Neural cell (in vitro differentiated cells): Measurements from ENCODE around the gene AFF1. TPM values are rescaled to one million over a fixed set of nuclear protein-coding genes. Genes with fewer than 3 reads are reported as not detected.

Experiments
- H2AFZ ChIP-seq: fragments of 200-600, 300-800 bp; sonication (generic), shearing (Covaris generic); 2 replicates; pipeline ENCODE4 v1.6.0; 2014; ENCODE audit warnings: low read depth, mild to moderate bottlenecking, antibody characterized with exemption, low read length, moderate library complexity
- H3F3A ChIP-seq: fragments of 200-600 bp; shearing (Covaris generic); 2 replicates; pipeline ENCODE4 v1.6.1; 2016; ENCODE audit warnings: mild to moderate bottlenecking, moderate library complexity, mixed read lengths, antibody characterized with exemption, low read length; ENCODE audit not compliant: insufficient read depth, poor library complexity, severe bottlenecking
- H3K27ac ChIP-seq: fragments of 200-600, 300-800 bp; sonication (generic), shearing (Covaris generic); 2 replicates; pipeline ENCODE4 v1.5.1; 2014; ENCODE audit warnings: mild to moderate bottlenecking, low read length, moderate library complexity
- H3K27me3 ChIP-seq: fragments of 300-800, 200-600 bp; sonication (generic), shearing (Covaris generic); 2 replicates; pipeline ENCODE4 v1.6.0; 2014; ENCODE audit warnings: mild to moderate bottlenecking, low read depth, low read length, moderate library complexity; ENCODE audit not compliant: insufficient read depth
- H3K36me3 ChIP-seq: fragments of 300-800, 200-600 bp; sonication (generic), shearing (Covaris generic); 2 replicates; pipeline ENCODE4 v1.5.1; 2014; ENCODE audit warnings: mild to moderate bottlenecking, antibody characterized with exemption, low read length, moderate library complexity; ENCODE audit not compliant: insufficient read depth
- H3K4me2 ChIP-seq: fragments of 300-800, 200-600 bp; sonication (generic), shearing (Covaris generic); 2 replicates; pipeline ENCODE4 v1.6.0; 2014; ENCODE audit warnings: mild to moderate bottlenecking, low read length
- H3K4me3 ChIP-seq: fragments of 300-800, 200-600 bp; sonication (generic), shearing (Covaris generic); 2 replicates; pipeline ENCODE4 v1.5.1; 2014; ENCODE audit warnings: mild to moderate bottlenecking, low read length, moderate library complexity
- H3K79me2 ChIP-seq: fragments of 200-600 bp; shearing (Covaris generic); replicated peaks from 2 replicates; pipeline ENCODE4 v1.6.0; 2014; ENCODE audit warnings: mild to moderate bottlenecking, low read length, moderate library complexity; ENCODE audit not compliant: insufficient read depth
- H3K9ac ChIP-seq: fragments of 300-800, 200-600 bp; sonication (generic), shearing (Covaris generic); 2 replicates; pipeline ENCODE4 v1.6.1; 2016; ENCODE audit warnings: mild to moderate bottlenecking, low read length, mixed read lengths
- H3K9me2 ChIP-seq: fragments of 200-600 bp; shearing (Covaris generic); 2 replicates; pipeline ENCODE4 v1.6.1; 2016; ENCODE audit warnings: mild to moderate bottlenecking, low read length, mixed read lengths; ENCODE audit not compliant: insufficient read depth
- H3K9me3 ChIP-seq: fragments of 200-600, 300-800 bp; sonication (generic), shearing (Covaris generic); 2 replicates; pipeline ENCODE4 v1.6.1; 2016; ENCODE audit warnings: mild to moderate bottlenecking, mixed run types, low read length, moderate library complexity, mixed read lengths
- H4K20me1 ChIP-seq: fragments of 200-600 bp; shearing (Covaris generic); 2 replicates; pipeline ENCODE4 v1.6.1; 2016; ENCODE audit warnings: mild to moderate bottlenecking, mixed run types; ENCODE audit not compliant: insufficient read depth
- EP300 ChIP-seq: fragments of 450-650 bp; conservative IDR thresholded peaks from 2 replicates; pipeline ENCODE4 v1.6.1; 2014; ENCODE audit warnings: antibody characterized with exemption, mild to moderate bottlenecking, moderate library complexity; ENCODE audit not compliant: poor library complexity, severe bottlenecking
- EZH2 ChIP-seq: fragments of 200-600, 300-800 bp; shearing (Covaris generic), sonication (generic); IDR thresholded peaks from 2 replicates; pipeline ENCODE4 v1.6.1; 2014; ENCODE audit warnings: antibody characterized with exemption, low read length, borderline replicate concordance, mild to moderate bottlenecking; ENCODE audit not compliant: insufficient read depth, poor library complexity, severe bottlenecking
- MXI1 ChIP-seq: fragments of 450-650 bp; conservative IDR thresholded peaks from 2 replicates; pipeline ENCODE4 v1.6.1; 2014; ENCODE audit warnings: antibody characterized with exemption, mild to moderate bottlenecking; ENCODE audit not compliant: poor library complexity, severe bottlenecking
- POLR2AphosphoS5 ChIP-seq: IDR thresholded peaks from 2 replicates; pipeline ENCODE4 v1.6.1; 2012
- RAD21 ChIP-seq: fragments of 450-650 bp; conservative IDR thresholded peaks from 2 replicates; pipeline ENCODE4 v1.6.1; 2014; ENCODE audit warnings: antibody characterized with exemption, mild to moderate bottlenecking, moderate library complexity
- SMC3 ChIP-seq: fragments of 450-650 bp; conservative IDR thresholded peaks from 2 replicates; pipeline ENCODE4 v1.6.1; 2014; ENCODE audit warnings: antibody characterized with exemption, mild to moderate bottlenecking, moderate library complexity; ENCODE audit not compliant: poor library complexity
- TAF1 ChIP-seq: IDR thresholded peaks from 2 replicates; pipeline ENCODE4 v1.6.1; 2012; ENCODE audit warnings: low read depth
- polyA plus RNA-seq: library from polyadenylated mRNA; depleted of rRNA; stranded (reverse); fragments of >200 nt; gene quantifications from 2 replicates; pipeline ENCODE4 v1.2.3, GENCODE V29; 2014
- TF ChIP-seq, protein P1 (sequence below): fragments of 450-650 bp; IDR thresholded peaks from 2 replicates; pipeline ENCODE4 v1.5.1; 2014; ENCODE audit warnings: antibody characterized with exemption, mild to moderate bottlenecking, moderate library complexity; ENCODE audit not compliant: poor library complexity, severe bottlenecking
- TF ChIP-seq, protein P2 (sequence below): IDR thresholded peaks from 2 replicates; pipeline ENCODE4 v1.6.1; 2012; ENCODE audit warnings: borderline replicate concordance

The AFF1 gene
- polyA plus RNA-seq, 1 donor from 2014 or later: 0.63 TPM

DNA sequence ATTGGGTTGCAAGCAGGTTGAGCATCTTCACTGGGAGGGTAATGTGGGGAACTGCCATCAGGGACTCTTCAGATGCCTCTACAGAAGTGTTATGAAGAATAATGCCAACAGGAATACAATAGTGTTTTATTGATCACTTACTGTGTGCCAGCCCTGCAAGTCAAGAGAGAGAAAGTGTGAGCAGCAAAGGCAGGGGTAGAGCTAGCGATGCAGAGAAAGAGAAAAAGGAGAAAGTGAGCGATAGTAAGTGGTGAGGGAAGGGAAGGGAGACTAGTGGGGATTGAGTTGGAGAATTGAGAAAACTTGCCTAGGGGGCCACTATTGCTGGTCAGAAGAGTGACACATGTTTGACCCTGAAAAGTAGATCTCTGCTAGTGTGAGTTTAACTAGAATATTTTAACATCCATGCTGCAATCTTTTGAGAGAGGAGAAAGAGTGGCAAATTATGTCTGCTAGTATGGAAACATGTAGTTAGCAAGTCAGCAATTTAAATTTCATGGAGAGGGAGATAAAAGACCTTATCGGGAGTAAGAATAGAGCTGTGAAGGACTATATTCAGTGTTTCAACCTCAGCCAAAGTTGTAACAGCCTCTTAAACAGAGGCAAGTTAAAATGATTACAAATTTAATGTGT is 12.2 kb downstream of the AFF1 start:
- no peak overlapping the region for H3K4me3 ChIP-seq
- H3K27ac ChIP-seq: no peak overlapping the region

DNA sequence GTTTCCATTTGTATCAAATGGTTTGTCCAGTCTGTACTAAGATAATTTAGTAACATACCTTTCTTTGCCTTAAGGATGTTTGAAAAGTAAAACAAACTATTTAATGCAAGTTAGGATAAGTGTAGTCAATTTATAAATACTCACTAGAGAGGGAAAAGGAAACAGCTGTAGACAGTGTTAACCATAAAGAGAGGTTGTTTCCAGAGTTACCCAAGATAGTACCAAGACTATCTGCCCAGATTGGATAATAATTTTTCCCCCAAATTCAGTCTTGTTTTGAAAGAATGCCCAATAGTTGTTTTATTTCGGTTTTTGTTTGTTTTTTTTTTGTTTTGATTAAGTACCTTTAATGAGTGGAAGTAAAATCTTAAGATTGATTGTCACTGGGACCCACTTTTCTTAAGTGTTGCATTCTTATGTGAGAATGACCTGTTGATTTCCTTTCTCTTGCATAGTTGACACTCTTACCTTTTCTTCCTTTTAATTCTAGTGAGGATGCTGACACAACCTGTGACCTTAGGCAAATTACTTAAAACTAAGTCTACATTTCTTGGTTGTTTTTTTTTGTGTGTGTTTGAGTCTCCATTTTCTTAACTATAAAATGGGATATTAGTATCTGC is 12.8 kb downstream of the AFF1 start:
- H3K36me3 ChIP-seq: no peaks in the 10 kb centered on the region
- no peak overlapping the region for H3K9ac ChIP-seq
- no peak overlapping the region for H2AFZ ChIP-seq
- H3K9me3 ChIP-seq: no peaks in the 10 kb centered on the region
- H3K79me2 ChIP-seq: no peaks in the 10 kb centered on the region
- H3F3A ChIP-seq: no peaks in the 10 kb centered on the region
- no peak overlapping the region for H3K4me2 ChIP-seq
- no peak overlapping the region for H3K4me3 ChIP-seq
- no peaks in the 10 kb centered on the region for H3K9me2 ChIP-seq
- TF ChIP-seq, protein P1, sequence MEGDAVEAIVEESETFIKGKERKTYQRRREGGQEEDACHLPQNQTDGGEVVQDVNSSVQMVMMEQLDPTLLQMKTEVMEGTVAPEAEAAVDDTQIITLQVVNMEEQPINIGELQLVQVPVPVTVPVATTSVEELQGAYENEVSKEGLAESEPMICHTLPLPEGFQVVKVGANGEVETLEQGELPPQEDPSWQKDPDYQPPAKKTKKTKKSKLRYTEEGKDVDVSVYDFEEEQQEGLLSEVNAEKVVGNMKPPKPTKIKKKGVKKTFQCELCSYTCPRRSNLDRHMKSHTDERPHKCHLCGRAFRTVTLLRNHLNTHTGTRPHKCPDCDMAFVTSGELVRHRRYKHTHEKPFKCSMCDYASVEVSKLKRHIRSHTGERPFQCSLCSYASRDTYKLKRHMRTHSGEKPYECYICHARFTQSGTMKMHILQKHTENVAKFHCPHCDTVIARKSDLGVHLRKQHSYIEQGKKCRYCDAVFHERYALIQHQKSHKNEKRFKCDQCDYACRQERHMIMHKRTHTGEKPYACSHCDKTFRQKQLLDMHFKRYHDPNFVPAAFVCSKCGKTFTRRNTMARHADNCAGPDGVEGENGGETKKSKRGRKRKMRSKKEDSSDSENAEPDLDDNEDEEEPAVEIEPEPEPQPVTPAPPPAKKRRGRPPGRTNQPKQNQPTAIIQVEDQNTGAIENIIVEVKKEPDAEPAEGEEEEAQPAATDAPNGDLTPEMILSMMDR: no peak
- TF ChIP-seq EP300 (no peak), SMC3 (no peak), EZH2 (no peak), TAF1 (no peak), RAD21 (no peak), POLR2AphosphoS5 (no peak)
- TF ChIP-seq, protein P2, sequence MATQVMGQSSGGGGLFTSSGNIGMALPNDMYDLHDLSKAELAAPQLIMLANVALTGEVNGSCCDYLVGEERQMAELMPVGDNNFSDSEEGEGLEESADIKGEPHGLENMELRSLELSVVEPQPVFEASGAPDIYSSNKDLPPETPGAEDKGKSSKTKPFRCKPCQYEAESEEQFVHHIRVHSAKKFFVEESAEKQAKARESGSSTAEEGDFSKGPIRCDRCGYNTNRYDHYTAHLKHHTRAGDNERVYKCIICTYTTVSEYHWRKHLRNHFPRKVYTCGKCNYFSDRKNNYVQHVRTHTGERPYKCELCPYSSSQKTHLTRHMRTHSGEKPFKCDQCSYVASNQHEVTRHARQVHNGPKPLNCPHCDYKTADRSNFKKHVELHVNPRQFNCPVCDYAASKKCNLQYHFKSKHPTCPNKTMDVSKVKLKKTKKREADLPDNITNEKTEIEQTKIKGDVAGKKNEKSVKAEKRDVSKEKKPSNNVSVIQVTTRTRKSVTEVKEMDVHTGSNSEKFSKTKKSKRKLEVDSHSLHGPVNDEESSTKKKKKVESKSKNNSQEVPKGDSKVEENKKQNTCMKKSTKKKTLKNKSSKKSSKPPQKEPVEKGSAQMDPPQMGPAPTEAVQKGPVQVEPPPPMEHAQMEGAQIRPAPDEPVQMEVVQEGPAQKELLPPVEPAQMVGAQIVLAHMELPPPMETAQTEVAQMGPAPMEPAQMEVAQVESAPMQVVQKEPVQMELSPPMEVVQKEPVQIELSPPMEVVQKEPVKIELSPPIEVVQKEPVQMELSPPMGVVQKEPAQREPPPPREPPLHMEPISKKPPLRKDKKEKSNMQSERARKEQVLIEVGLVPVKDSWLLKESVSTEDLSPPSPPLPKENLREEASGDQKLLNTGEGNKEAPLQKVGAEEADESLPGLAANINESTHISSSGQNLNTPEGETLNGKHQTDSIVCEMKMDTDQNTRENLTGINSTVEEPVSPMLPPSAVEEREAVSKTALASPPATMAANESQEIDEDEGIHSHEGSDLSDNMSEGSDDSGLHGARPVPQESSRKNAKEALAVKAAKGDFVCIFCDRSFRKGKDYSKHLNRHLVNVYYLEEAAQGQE: no peak
- no peaks in the 10 kb centered on the region for H3K27me3 ChIP-seq
- no peaks in the 10 kb centered on the region for H4K20me1 ChIP-seq
- H3K27ac ChIP-seq: no peak overlapping the region

More for the DNA sequence above, 12.2 kb downstream of the AFF1 start:
- no peaks in the 10 kb centered on the region for H3K79me2 ChIP-seq
- no peaks in the 10 kb centered on the region for H3K27me3 ChIP-seq
- H3K4me2 ChIP-seq: no peak overlapping the region
- H4K20me1 ChIP-seq: no peaks in the 10 kb centered on the region
- H3K9me3 ChIP-seq: no peaks in the 10 kb centered on the region
- no peaks in the 10 kb centered on the region for H3F3A ChIP-seq
- no peaks in the 10 kb centered on the region for H3K9me2 ChIP-seq
- H3K9ac ChIP-seq: no peak overlapping the region
- H3K36me3 ChIP-seq: no peaks in the 10 kb centered on the region
- TF ChIP-seq RAD21 (no peak), SMC3 (no peak), EP300 (no peak), TAF1 (no peak), EZH2 (no peak), MXI1 (no peak), POLR2AphosphoS5 (no peak)
- TF ChIP-seq, protein P1: no peak
- TF ChIP-seq, protein P2: no peak
- no peak overlapping the region for H2AFZ ChIP-seq
